Psoas muscle (tissue), 8 donors: ENCODE measurements around the gene ZC2HC1B. TPM values are rescaled to one million over a fixed set of nuclear protein-coding genes. Genes with fewer than 3 reads are reported as not detected.

Source experiments
- ATAC-seq, 4 donors: fragments of 200-7000 bp; cut with Tn5 transposase; one replicate each; pipeline ENCODE4 v1.9.1; 2020; ENCODE audit warnings: moderate library complexity in 3 of 4, mild to moderate bottlenecking in 2 of 4
- DNase-seq, 2 donors: peaks; one replicate each; pipeline ENCODE4 v3.0.0-alpha.2; 2020
- H3K27ac ChIP-seq: fragments of 200-600 bp; one replicate; pipeline ENCODE4 v1.8.0; 2022
- H3K27me3 ChIP-seq, 3 donors: fragments of 200-600 bp in 1 of 3; one replicate each; pipeline versions ENCODE4 v1.6.1 to v1.8.0; 2013 to 2022; ENCODE audit warnings: low read length in 2 of 3, mild to moderate bottlenecking in 2 of 3, moderate library complexity in 1 of 3; ENCODE audit not compliant: insufficient read depth in 3 of 3
- H3K36me3 ChIP-seq, 2 donors: fragments of 200-600 bp in 1 of 2; one replicate each; pipeline versions ENCODE4 v1.6.1 to v1.8.0; 2013 to 2022; ENCODE audit warnings: low read depth in 1 of 2, mild to moderate bottlenecking in 1 of 2, moderate library complexity in 1 of 2; ENCODE audit not compliant: insufficient read depth in 1 of 2
- H3K4me1 ChIP-seq: fragments of 200-600 bp; one replicate; pipeline ENCODE4 v1.8.0; 2022
- H3K4me3 ChIP-seq: fragments of 200-600 bp; one replicate; pipeline ENCODE4 v1.8.0; 2022; ENCODE audit warnings: mild to moderate bottlenecking
- H3K9me3 ChIP-seq: fragments of 200-600 bp; one replicate; pipeline ENCODE4 v1.8.0; 2022
- CTCF ChIP-seq: fragments of 200-600 bp; IDR thresholded peaks from one replicate; pipeline ENCODE4 v1.8.0; 2022; ENCODE audit warnings: antibody characterized with exemption
- WGBS, 3 donors: extraction: QIAGEN DNeasy Blood & Tissue Kit; methylation state at CpG; one replicate each; pipeline versions ENCODE4 v1.1.6 to v1.1.7; 2013; 5-methylcytosine and 5-hydroxymethylcytosine counted together
- intact Hi-C, 2 donors: fragments of 100-400 bp; cut with DNase I; formaldehyde crosslinking; loops; one replicate each; pipeline versions ENCODE4 v1.11.0 to v1.14.2; 2022
- polyA plus RNA-seq, 3 donors: library from polyadenylated mRNA; stranded (reverse); fragments of 200-250 nt; gene quantifications; one replicate each; pipeline ENCODE4 v1.2.3, GENCODE V29; 2013
- total RNA-seq, 4 donors: library from RNA; stranded (reverse); fragmentation: NEBNext Ultra II Directional in 2 of 4; extraction: Animal tissue kit (Norgen Biotek cat#: 25700) in 2 of 4; gene quantifications; one replicate each; pipeline versions ENCODE4 v1.2.1 to v1.2.4, GENCODE V29; 2021 to 2023
- donor health status: healthy with polysubstance abuse.
- donor health status: DM: no; HTN: no; CAD: no; lungs with moderate emphysema.
- donor health status: Bipolar disorder and iron deficiency.
- donor health status: healthy.
- donor health status: DM: yes; HTN: yes; CAD: no.
- donor health status: DM: no; HTN: no; CAD: no.
- donor health status: DM: no; HTN: no; CAD: no.
- donor health status: DM: yes; HTN: yes; CAD: no.

ZC2HC1B gene
- total and polyA plus RNA-seq, 7 donors: 0.56 TPM; not detected in 6

- no peaks in the 10 kb centered on the region for H3K9me3 ChIP-seq
- TF ChIP-seq CTCF: no peak
- 58 to 75% (median 67%) methylated on average over 8 of the region's 8 CpGs for WGBS, 3 donors
- no peak overlapping the region for H3K27ac ChIP-seq
- no peaks in the 10 kb centered on the region for H3K27me3 ChIP-seq
- H3K36me3 ChIP-seq: no peaks in the 10 kb centered on the region
- H3K4me1 ChIP-seq: no peaks in the 10 kb centered on the region
- DNase-seq (no peak), ATAC-seq (no peak)
- intact Hi-C loops: no loop called here
- no peak overlapping the region for H3K4me3 ChIP-seq
Measured at GRCh38 chr6:143974089-143974488, 109.8 kb downstream of the ZC2HC1B start.

- 77 to 90% (median 78%) methylated on average over 3 of the region's 3 CpGs for WGBS, 3 donors
- H3K4me3 ChIP-seq: no peak overlapping the region
- H3K27me3 ChIP-seq: no peaks in the 10 kb centered on the region
- no peak overlapping the region for H3K27ac ChIP-seq
- no peak for TF ChIP-seq CTCF
- intact Hi-C loops: no loop called here
- H3K4me1 ChIP-seq: no peaks in the 10 kb centered on the region
- H3K36me3 ChIP-seq: no peaks in the 10 kb centered on the region
- DNase-seq (no peak), ATAC-seq (no peak)
- no peaks in the 10 kb centered on the region for H3K9me3 ChIP-seq
Measured at GRCh38 chr6:143976806-143977349, 112.6 kb downstream of the ZC2HC1B start.

- no peak overlapping the region for H3K27ac ChIP-seq
- no peak for ATAC-seq
- no peak overlapping the region for H3K4me3 ChIP-seq
- no peak for DNase-seq
- intact Hi-C loops: no loop called here
- TF ChIP-seq CTCF: no peak
- H3K27me3 ChIP-seq: no peaks in the 10 kb centered on the region
- 74 to 98% (median 97%) methylated on average over 1 of the region's 1 CpG for WGBS, 3 donors
- H3K36me3 ChIP-seq: no peaks in the 10 kb centered on the region
- H3K9me3 ChIP-seq: no peaks in the 10 kb centered on the region
- H3K4me1 ChIP-seq: no peaks in the 10 kb centered on the region
Measured at GRCh38 chr6:143980921-143981320, 116.6 kb downstream of the ZC2HC1B start.

- H3K4me3 ChIP-seq: no peak overlapping the region
- no peak for DNase-seq
- no peaks in the 10 kb centered on the region for H3K4me1 ChIP-seq
- H3K9me3 ChIP-seq: no peaks in the 10 kb centered on the region
- no peaks in the 10 kb centered on the region for H3K36me3 ChIP-seq
- TF ChIP-seq CTCF: no peak
- intact Hi-C loops: no loop called here
- no peak for ATAC-seq
- 61 to 70% (median 62%) methylated on average over 2 of the region's 2 CpGs for WGBS, 3 donors
- H3K27ac ChIP-seq: no peak overlapping the region
- no peaks in the 10 kb centered on the region for H3K27me3 ChIP-seq
Measured at GRCh38 chr6:143982968-143983367, 118.7 kb downstream of the ZC2HC1B start.

- 73 to 82% (median 77%) methylated on average over 2 of the region's 2 CpGs for WGBS, 3 donors
- no peaks in the 10 kb centered on the region for H3K27me3 ChIP-seq
- intact Hi-C loops: no loop called here
- H3K9me3 ChIP-seq: peaks cover 3% of the 10 kb centered on the region
- no peak overlapping the region for H3K4me3 ChIP-seq
- ATAC-seq: no peak
- TF ChIP-seq CTCF: no peak
- no peak overlapping the region for H3K27ac ChIP-seq
- no peaks in the 10 kb centered on the region for H3K36me3 ChIP-seq
- no peak for DNase-seq
- no peaks in the 10 kb centered on the region for H3K4me1 ChIP-seq
Measured at GRCh38 chr6:143984666-143985065, 120.4 kb downstream of the ZC2HC1B start.
